CD4-positive, alpha-beta T cell treated with Interleukin-17A for 4 hours (primary cell): Measurements from ENCODE around the gene COA5.
"Not testable (repeated sequence)": the region's sequence is repeated elsewhere in the genome, so short reads cannot be mapped to it uniquely, and the experiment has no call there.

Experiments used
- DNase-seq: peaks from one replicate; pipeline ENCODE4 v3.0.0-alpha.2; 2020; ENCODE audit warnings: mixed read lengths

The COA5 gene

GRCh38 chr2:98605076-98605475 is 3.2 kb downstream of the COA5 start:
- DNase-seq: no peak

GRCh38 chr2:98604547-98604946 is 3.8 kb downstream of the COA5 start:
- DNase-seq: no peak

- DNase-seq: no peak
These were observed 6.7 kb downstream of the COA5 start for GRCh38 chr2:98601532-98602132.

- DNase-seq: no peak
These were observed 9.4 kb downstream of the COA5 start for GRCh38 chr2:98598781-98599428.

- DNase-seq: not testable (repeated sequence)
These were observed 13.6 kb downstream of the COA5 start for GRCh38 chr2:98594665-98595064.

GRCh38 chr2:98592565-98592964 is 15.7 kb downstream of the COA5 start:
- DNase-seq: no peak

GRCh38 chr2:98589489-98589888 is 18.8 kb downstream of the COA5 start:
- DNase-seq: no peak

GRCh38 chr2:98588880-98589431 is 19.4 kb downstream of the COA5 start:
- DNase-seq: no peak

- DNase-seq: no peak
These were observed 21.7 kb downstream of the COA5 start for GRCh38 chr2:98586551-98587140.

GRCh38 chr2:98585386-98585785 is 22.9 kb downstream of the COA5 start:
- DNase-seq: no peak

GRCh38 chr2:98583816-98584618 is 24.3 kb downstream of the COA5 start:
- DNase-seq: no peak

GRCh38 chr2:98583276-98583675 is 25.0 kb downstream of the COA5 start:
- no peak for DNase-seq

GRCh38 chr2:98582523-98582922 is 25.8 kb downstream of the COA5 start:
- no peak for DNase-seq

- DNase-seq: no peak
These were observed 27.5 kb downstream of the COA5 start for GRCh38 chr2:98580656-98581284.

GRCh38 chr2:98579926-98580325 is 28.4 kb downstream of the COA5 start:
- no peak for DNase-seq

- no peak for DNase-seq
These were observed 30.1 kb downstream of the COA5 start for GRCh38 chr2:98578231-98578630.

GRCh38 chr2:98577313-98577712 is 31.0 kb downstream of the COA5 start:
- DNase-seq: no peak

GRCh38 chr2:98576666-98577312 is 31.5 kb downstream of the COA5 start:
- no peak for DNase-seq

GRCh38 chr2:98573426-98573825 is 34.9 kb downstream of the COA5 start:
- no peak for DNase-seq

- no peak for DNase-seq
These were observed 35.6 kb downstream of the COA5 start for GRCh38 chr2:98572676-98573075.

- no peak for DNase-seq
These were observed 36.1 kb downstream of the COA5 start for GRCh38 chr2:98572211-98572610.

- DNase-seq: no peak
These were observed 36.5 kb downstream of the COA5 start for GRCh38 chr2:98571796-98572195.
